Activated naive CD4-positive, alpha-beta T cell treated with anti-CD3 and anti-CD28 coated beads, Interleukin-2, amount 10 ng/mL, durations not matched to agents 7 days and 5 days (primary cell): ENCODE results near the gene PDLIM3.
"Not testable (repeated sequence)": the region's sequence is repeated elsewhere in the genome, so short reads cannot be mapped to it uniquely, and the experiment has no call there.

Experiments
- CTCF ChIA-PET: fragments of 350-600 bp; sonication (Branson Sonifier 250); formaldehyde crosslinking; loops from one replicate; lab custom pipeline; 2021; ENCODE audit warnings: antibody characterized with exemption; lab: Charles Lee
- DNase-seq: peaks from one replicate; pipeline ENCODE4 v3.0.0-alpha.2; 2020
- H3K27ac Mint-ChIP-seq: one replicate; pipeline ENCODE4 v1.8.0; 2021; ENCODE audit warnings: mild to moderate bottlenecking, moderate library complexity, mixed read lengths
- H3K27me3 Mint-ChIP-seq: one replicate; pipeline ENCODE4 v1.8.0; 2021; ENCODE audit warnings: mild to moderate bottlenecking, mixed read lengths
- H3K36me3 Mint-ChIP-seq: one replicate; pipeline ENCODE4 v1.8.0; 2021; ENCODE audit warnings: mixed read lengths
- H3K4me1 Mint-ChIP-seq: one replicate; pipeline ENCODE4 v1.8.0; 2021; ENCODE audit warnings: mixed read lengths
- H3K4me3 Mint-ChIP-seq: one replicate; pipeline ENCODE4 v1.8.0; 2021; ENCODE audit warnings: mild to moderate bottlenecking, moderate library complexity, mixed read lengths
- H3K9me3 Mint-ChIP-seq: one replicate; pipeline ENCODE4 v1.8.0; 2021; ENCODE audit warnings: mixed read lengths

PDLIM3 gene

DNA sequence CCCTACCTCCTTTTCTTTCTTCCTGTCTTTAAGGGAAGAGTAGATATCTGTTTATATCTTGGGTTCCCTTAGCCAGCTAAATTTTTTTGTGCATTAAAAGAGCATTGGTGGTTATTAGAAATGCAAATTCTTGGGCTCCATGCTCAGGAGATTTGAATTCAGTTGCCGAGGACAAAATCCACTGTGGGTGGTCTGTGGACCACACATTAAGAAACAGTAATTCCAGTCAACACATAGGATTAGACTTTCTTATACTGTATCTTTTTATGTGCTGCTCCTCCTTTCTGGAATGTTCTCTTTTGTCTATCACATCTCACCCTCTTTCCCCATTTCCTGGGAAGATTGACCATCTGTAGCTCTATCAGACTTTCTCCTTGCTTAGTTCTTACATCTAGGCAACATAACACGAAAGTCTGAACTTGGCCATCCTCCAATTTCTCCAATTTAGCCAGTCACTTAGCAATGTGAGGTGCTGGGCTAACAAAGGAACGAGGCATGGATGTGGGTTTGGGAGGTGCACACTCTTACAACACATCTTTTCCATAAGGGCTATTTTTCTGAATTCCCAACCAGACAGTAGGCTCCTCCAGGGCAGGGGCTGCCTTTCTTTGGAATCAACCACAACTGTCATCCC is 5.3 kb upstream of the PDLIM3 start:
- Mint-ChIP-seq H3K4me3 (no peak overlapping the region), H3K36me3 (no peaks in the 10 kb centered on the region), H3K27me3 (peaks cover 9% of the 10 kb centered on the region), H3K4me1 (peaks cover 2% of the 10 kb centered on the region), H3K27ac (no peak overlapping the region), H3K9me3 (no peaks in the 10 kb centered on the region)
- CTCF ChIA-PET = no interaction called here
- DNase-seq = no peak

DNA sequence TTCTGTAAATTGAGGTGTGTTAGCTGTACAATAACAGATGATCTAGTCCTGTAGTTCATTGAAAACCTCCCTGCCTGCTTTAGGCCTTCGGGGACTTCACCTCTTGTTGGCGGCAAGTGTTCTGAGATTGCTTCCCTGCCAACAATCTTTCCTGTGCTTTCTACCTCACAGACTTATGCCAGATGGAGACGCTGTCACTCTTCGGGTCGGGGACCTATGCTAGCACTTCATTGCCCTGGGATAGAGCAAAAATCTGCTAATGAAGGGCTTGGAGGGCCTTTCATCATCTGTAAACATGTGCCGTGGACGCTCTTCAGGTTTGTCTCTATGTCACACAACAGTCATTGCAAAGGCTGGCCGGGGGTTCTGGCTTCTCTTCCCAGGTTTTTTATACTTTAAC is 4.7 kb upstream of the PDLIM3 start:
- no peak overlapping the region for H3K27ac Mint-ChIP-seq

DNA sequence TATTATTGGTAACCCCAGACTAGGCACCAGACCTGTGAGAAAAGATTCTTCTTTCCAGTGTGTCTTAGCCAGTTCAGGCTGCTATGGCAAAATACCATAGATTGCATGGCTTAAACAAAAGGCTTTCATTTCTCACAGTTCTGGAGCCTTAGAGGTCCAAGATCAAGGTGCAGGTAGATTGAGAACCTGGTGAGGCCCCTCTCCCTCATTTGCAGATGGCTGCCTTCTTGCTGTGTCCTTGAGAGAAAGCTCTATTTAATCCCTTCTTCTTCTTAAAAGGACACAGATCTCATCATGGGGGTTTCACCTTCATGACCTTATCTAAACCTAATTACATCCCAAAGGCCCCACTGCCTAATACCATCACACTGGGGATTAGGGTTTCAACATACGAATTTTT is 3.5 kb upstream of the PDLIM3 start:
- Mint-ChIP-seq H3K9me3 (no peaks in the 10 kb centered on the region), H3K4me1 (peaks cover 5% of the 10 kb centered on the region), H3K4me3 (no peak overlapping the region), H3K27me3 (peaks cover 12% of the 10 kb centered on the region), H3K27ac (no peak overlapping the region), H3K36me3 (no peaks in the 10 kb centered on the region)
- CTCF ChIA-PET = no interaction called here
- no peak for DNase-seq

More for the DNA sequence above, 4.7 kb upstream of the PDLIM3 start:
- Mint-ChIP-seq H3K27me3 (peaks cover 9% of the 10 kb centered on the region), H3K4me1 (peaks cover 2% of the 10 kb centered on the region), H3K36me3 (no peaks in the 10 kb centered on the region), H3K4me3 (no peak overlapping the region), H3K9me3 (no peaks in the 10 kb centered on the region)
- DNase-seq = no peak
- CTCF ChIA-PET = no interaction called here

DNA sequence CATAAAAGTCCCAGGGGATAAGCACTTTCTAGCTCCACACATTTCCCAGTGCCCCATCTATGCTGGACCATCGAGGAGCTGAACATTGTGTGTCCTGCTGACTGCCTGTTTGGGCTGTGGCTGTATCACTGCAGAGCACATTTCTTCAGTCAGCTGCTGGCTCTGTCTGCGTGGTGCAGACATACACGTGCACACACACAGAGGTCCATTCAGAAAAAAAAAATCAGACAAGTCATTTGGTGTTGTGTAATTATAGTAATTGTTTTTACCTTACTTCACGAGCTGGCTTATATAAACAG is 1.1 kb upstream of the PDLIM3 start:
- no peaks in the 10 kb centered on the region for H3K36me3 Mint-ChIP-seq
- H3K9me3 Mint-ChIP-seq = no peaks in the 10 kb centered on the region
- CTCF ChIA-PET = no interaction called here
- DNase-seq = no peak
- H3K4me1 Mint-ChIP-seq = peaks cover 5% of the 10 kb centered on the region
- H3K4me3 Mint-ChIP-seq = no peak overlapping the region
- H3K27me3 Mint-ChIP-seq = peaks cover 16% of the 10 kb centered on the region
- no peak overlapping the region for H3K27ac Mint-ChIP-seq

DNA sequence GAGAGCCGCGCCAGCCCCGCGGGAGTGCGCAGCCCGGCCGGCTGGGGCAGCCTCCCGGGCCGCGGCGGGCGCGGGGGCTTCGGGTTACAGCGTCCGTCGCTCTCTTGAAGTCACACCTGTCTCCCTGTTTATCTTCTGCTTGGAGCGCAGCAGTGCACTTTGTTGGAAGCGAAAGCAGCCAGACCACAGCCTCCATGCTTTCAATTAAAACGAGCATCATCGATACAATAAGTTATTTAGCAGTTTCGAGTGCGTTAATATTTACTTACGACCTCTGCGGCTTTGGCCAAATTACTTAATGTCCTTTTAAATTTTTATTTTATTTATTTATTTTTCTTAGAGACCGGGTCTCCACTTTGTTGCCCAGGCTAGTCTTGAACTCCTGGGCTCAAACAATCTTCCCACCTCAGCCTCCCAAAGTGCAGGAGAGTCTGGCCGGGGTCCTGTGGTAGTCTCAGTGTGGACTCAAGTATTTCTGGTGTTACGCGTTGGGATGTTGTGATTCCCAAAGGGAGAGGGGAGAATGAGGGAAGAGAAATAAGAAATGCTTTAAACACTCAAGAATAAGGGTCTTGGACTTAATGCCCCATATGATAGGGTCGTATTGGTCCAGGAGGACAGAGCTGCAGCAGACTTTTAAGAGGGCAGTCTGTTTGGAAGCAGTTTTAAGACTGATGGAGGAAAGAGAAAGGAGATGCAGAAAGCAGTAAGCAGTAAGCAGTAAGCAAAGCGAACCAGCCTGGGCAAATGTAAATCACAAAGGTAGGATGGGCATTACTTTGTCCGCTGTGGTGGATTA is 504 bp upstream of the PDLIM3 start:
- H3K4me1 Mint-ChIP-seq = peaks cover 5% of the 10 kb centered on the region
- H3K27me3 Mint-ChIP-seq = peaks cover 14% of the 10 kb centered on the region
- H3K36me3 Mint-ChIP-seq = no peaks in the 10 kb centered on the region
- no peak overlapping the region for H3K4me3 Mint-ChIP-seq
- DNase-seq = no peak
- no peak overlapping the region for H3K27ac Mint-ChIP-seq
- H3K9me3 Mint-ChIP-seq = no peaks in the 10 kb centered on the region
- CTCF ChIA-PET = no interaction called here

DNA sequence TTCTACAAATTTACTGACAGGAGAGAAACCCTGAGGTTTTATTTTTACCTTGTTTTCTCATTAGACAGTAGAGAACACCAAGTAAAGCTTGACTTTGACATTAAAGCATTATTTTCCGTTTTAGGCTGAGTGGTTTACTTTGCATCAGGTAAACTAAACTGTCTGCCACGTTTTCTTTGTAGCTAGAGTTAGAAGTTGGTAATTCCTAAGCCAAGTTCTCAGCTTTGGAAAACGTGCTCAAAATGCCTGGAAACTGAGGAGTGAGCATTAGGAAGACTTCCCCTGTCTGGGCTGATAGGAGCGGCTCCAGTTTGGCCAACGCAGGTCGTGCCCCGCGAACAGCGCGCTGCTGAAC is 819 bp downstream of the PDLIM3 start:
- no peak for DNase-seq
- no peaks in the 10 kb centered on the region for H3K9me3 Mint-ChIP-seq
- peak overlapping the region; percentile 16 for H3K4me3 Mint-ChIP-seq
- H3K36me3 Mint-ChIP-seq = no peaks in the 10 kb centered on the region
- H3K4me1 Mint-ChIP-seq = peaks cover 5% of the 10 kb centered on the region
- CTCF ChIA-PET = no interaction called here
- H3K27me3 Mint-ChIP-seq = peaks cover 14% of the 10 kb centered on the region
- H3K27ac Mint-ChIP-seq = no peak overlapping the region

DNA sequence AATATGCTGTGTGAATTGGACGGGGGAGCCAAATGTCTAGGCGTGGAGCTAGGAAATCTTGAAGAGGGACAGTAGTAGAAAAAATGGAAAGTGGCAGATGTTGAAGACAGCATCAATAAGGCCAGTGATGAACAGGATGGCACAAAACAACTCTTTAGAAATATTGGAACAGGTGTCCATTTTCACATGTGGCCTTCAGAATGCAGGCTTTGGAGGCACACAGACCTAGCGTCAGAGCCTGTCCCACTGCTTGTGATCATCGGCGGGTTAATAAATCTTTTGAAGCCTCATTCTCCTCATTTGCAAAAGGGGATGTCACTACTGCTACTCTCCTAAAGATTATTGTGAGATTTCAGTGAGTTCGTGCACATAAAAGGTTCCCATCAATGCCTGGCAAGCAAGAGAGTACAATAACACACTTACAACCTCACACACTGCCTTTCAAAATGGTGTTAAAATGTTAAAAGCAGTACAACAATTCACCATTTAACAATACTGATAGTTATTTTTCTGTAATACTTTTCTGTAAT is 2.4 kb downstream of the PDLIM3 start:
- CTCF ChIA-PET = no interaction called here
- peaks cover 20% of the 10 kb centered on the region for H3K27me3 Mint-ChIP-seq
- H3K36me3 Mint-ChIP-seq = no peaks in the 10 kb centered on the region
- no peak for DNase-seq
- peaks cover 5% of the 10 kb centered on the region for H3K4me1 Mint-ChIP-seq
- no peak overlapping the region for H3K4me3 Mint-ChIP-seq
- H3K27ac Mint-ChIP-seq = no peak overlapping the region
- H3K9me3 Mint-ChIP-seq = no peaks in the 10 kb centered on the region

DNA sequence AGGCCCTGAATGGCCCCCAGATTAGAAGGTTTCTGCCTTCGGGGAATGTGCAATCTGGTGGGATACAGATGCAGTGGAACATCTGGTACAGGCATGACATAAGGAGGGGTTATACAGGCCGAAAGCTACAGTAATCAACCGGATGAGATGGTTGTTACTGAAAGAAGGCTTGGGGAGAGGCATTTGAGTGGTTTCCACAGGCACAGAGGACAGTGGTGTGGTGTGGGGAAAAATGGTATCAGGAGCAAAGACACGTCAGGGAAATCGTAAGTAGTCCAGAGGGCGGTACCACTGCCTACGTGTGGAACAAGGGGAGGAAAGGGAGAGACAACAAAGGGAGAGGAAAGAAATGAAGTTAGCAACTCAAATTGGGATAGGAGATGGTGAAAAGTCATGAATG is 3.0 kb downstream of the PDLIM3 start:
- Mint-ChIP-seq H3K27me3 (peaks cover 22% of the 10 kb centered on the region), H3K4me3 (no peak overlapping the region), H3K9me3 (no peaks in the 10 kb centered on the region), H3K27ac (no peak overlapping the region), H3K4me1 (peaks cover 5% of the 10 kb centered on the region), H3K36me3 (no peaks in the 10 kb centered on the region)
- DNase-seq = no peak
- CTCF ChIA-PET = no interaction called here

DNA sequence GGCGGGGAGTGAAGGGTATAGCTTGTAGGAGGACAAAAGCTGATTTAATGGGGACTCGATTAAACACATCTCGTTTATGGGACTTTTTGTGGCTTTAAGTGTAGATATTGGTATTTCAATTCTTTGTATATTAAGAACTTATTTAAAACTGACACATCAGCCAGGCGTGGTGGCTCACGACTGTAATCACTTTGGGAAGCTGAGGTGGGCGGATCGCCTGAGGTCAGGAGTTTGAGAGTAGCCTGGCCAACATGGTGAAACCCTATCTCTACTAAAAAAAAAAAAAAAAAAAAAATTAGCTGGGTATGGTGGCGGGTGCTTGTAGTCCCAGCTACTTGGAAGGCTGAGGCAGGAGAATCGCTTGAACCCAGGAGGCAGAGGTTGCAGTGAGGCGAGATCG is 3.7 kb downstream of the PDLIM3 start:
- H3K4me3 Mint-ChIP-seq, H3K9me3 Mint-ChIP-seq, H3K27ac Mint-ChIP-seq, DNase-seq, H3K36me3 Mint-ChIP-seq, CTCF ChIA-PET, H3K4me1 Mint-ChIP-seq: not testable (repeated sequence)
- H3K27me3 Mint-ChIP-seq = peaks cover 22% of the 10 kb centered on the region

DNA sequence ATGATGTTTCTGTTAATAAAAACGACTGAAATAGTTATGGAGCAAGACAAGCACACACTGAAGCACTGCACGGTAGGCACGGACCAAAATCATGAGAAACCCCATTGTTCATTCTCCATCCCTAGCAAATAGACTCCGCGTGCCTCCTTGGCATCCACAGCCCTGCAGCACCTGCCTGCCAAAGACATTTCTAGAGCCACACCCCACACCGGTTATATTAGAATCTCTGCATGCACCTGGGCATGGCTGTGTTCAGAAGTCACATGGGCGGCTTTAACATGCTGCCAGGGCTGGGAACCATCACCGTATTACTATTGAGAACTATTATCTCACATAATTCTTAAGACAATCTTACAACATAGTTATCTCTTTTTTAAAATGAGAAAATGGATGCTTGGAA is 5.9 kb downstream of the PDLIM3 start:
- Mint-ChIP-seq H3K27me3 (peaks cover 22% of the 10 kb centered on the region), H3K4me1 (no peaks in the 10 kb centered on the region), H3K4me3 (no peak overlapping the region), H3K27ac (no peak overlapping the region), H3K36me3 (no peaks in the 10 kb centered on the region), H3K9me3 (no peaks in the 10 kb centered on the region)
- DNase-seq = no peak
- CTCF ChIA-PET = interaction anchor here (1.0 kb wide), 1 partner anchor 13 kb away, joined by 3 read pairs; no protein-coding TSS in a partner anchor

DNA sequence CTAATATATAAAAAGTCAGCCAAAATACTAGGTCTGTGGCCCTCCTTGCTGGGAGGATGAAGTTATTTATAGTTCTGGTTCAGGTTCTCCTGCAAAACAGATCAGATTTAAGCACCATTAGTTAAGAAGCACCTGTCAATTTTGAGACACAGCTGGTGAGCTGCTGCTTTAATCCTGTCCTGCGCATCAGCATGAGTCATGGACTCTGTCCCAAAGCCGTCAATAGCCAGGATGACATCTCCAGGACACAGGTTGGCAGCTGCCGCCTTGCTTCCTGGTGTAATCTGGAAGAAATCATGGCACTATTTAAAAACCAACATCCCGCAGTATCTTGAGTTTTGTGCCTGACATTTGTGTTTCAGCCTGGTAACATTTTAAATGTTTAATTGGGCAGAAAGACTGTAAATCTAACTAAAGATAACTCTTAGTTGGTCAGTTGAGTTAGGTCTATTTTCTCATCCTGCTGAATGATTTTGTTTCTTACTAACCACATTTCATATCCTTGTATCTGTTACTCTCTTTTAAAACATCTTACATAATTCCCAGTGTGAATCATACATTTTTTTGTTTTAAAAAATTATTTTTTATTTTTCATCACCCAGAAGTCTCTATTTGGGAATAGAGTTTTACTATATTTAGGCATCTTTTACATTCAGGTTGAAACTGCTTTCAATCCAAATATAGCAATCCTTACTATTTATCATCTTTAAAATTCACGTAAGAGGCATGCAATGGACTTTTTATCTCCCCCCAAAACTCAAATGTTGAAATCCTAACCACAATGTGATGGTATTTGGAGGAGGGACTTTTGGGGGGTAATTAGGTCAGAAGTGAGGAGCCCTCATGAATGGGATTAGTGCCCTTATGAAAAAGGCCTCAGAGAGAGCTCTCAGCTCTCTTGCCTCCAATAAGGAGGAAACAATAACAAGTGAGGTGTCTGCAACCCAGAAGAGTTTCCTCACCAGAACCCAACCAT is 10.1 kb downstream of the PDLIM3 start:
- H3K36me3 Mint-ChIP-seq = no peaks in the 10 kb centered on the region

DNA sequence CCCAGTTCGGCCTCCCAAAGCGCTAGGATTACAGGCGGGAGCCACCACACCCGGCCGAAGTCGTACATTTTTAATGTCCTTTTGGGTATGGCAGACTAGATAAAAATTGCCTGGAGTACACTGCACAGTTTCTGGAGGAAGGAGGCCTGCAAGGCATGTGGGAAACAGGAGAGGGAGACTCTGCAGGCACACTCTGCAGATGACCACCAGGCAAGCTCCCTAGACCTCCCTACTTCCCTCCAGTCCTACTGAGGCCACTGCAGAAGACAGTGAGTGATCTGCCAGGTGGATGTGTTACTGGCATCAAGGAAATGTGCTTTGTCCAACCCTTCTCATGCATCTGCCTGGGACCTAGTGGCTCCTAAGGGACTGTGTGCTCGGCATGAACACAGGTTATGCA is 11.4 kb downstream of the PDLIM3 start:
- Mint-ChIP-seq H3K27ac (no peak overlapping the region), H3K27me3 (peaks cover 14% of the 10 kb centered on the region), H3K4me1 (no peaks in the 10 kb centered on the region), H3K36me3 (no peaks in the 10 kb centered on the region), H3K9me3 (no peaks in the 10 kb centered on the region), H3K4me3 (no peak overlapping the region)
- CTCF ChIA-PET = no interaction called here
- DNase-seq = no peak

More for the DNA sequence above, 10.1 kb downstream of the PDLIM3 start:
- Mint-ChIP-seq H3K4me1 (no peaks in the 10 kb centered on the region), H3K4me3 (no peak overlapping the region), H3K27me3 (peaks cover 14% of the 10 kb centered on the region), H3K9me3 (no peaks in the 10 kb centered on the region), H3K27ac (no peak overlapping the region)
- CTCF ChIA-PET = no interaction called here
- no peak for DNase-seq

DNA sequence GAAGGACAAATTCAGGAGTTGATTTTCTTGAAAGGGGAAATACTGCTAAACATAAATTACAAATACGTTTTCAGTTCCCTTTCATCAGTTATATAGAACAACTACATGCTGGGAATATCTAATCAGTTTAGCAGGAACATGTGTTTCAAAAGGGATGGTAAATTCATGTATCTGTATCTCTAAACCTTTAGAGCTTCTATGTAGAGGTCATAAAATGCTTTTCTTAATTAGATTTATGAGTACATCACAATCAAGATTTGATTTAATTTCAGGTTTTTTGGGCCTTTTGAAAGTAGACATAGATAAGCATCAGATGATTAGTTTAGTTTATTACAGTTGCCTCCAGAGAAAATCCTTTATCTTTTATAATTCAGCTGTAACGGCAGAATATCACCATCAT is 12.9 kb downstream of the PDLIM3 start:
- no peak for DNase-seq
- CTCF ChIA-PET = no interaction called here
- Mint-ChIP-seq H3K27ac (no peak overlapping the region), H3K9me3 (no peaks in the 10 kb centered on the region), H3K4me1 (no peaks in the 10 kb centered on the region), H3K36me3 (no peaks in the 10 kb centered on the region), H3K4me3 (no peak overlapping the region), H3K27me3 (peaks cover 6% of the 10 kb centered on the region)

DNA sequence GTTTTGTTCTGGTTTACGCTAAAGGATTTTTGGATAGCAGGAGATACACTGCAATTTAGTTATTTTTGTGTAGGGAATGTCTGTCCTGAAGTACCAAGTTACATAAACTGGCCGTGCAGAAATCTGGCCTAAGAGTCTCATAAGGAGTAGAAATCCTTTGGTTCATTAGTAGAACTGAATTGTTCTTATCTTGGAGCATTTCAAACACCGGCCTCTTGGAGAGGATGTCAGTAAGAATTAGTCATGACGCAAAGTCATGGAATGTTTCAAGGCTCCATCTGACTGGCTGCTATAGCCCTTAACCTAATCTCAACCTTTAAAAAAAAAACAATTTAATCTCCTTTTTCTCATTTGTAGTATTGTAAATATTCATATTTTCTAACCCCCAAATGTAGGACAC is 15.2 kb downstream of the PDLIM3 start:
- no peaks in the 10 kb centered on the region for H3K4me1 Mint-ChIP-seq
- no peak overlapping the region for H3K27ac Mint-ChIP-seq
- DNase-seq = no peak
- H3K9me3 Mint-ChIP-seq = no peaks in the 10 kb centered on the region
- H3K4me3 Mint-ChIP-seq = no peak overlapping the region
- H3K27me3 Mint-ChIP-seq = peaks cover 15% of the 10 kb centered on the region
- H3K36me3 Mint-ChIP-seq = no peaks in the 10 kb centered on the region
- CTCF ChIA-PET = no interaction called here
